HG03520 (cell line): ENCODE data around the gene TMEM184A.
"Not testable (repeated sequence)": the region's sequence is repeated elsewhere in the genome, so short reads cannot be mapped to it uniquely, and the experiment has no call there.

Experiments
- ATAC-seq: cut with Tn5 transposase; IDR thresholded peaks from one replicate; pipeline ENCODE4 v1.9.1; 2021; ENCODE audit warnings: mild to moderate bottlenecking, moderate library complexity; ENCODE audit not compliant: unreplicated experiment

TMEM184A gene

GRCh38 chr7:1529383-1530116 lies 26.5 kb downstream of the TMEM184A start:
- no peak for ATAC-seq

DNA sequence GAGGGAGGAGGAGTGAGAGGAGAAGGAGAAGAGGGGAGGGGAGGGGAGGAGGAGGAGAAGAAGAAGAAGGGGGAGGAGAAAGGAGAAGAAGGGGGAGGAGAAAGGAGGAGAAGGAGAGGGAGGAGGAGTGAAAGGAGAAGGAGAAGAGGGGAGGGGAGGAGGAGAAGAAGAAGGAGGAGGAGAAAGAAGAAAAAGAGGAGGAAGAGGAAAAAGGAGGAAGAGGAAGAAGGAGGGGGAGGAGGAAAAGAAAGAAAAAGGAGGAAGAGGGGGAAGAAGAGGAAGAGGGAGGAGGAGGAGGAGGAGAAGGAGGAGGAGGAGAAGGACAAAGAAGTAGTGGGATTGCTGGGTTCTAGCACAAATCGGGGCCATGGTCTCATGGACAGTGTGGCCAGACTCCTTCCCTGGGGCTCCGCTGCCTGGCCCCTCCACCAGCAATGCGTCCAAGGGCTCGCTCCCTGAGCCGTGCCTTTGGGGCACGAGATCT lies 29.7 kb downstream of the TMEM184A start:
- ATAC-seq: no peak

GRCh38 chr7:1525409-1525808 lies 30.6 kb downstream of the TMEM184A start:
- no peak for ATAC-seq

DNA sequence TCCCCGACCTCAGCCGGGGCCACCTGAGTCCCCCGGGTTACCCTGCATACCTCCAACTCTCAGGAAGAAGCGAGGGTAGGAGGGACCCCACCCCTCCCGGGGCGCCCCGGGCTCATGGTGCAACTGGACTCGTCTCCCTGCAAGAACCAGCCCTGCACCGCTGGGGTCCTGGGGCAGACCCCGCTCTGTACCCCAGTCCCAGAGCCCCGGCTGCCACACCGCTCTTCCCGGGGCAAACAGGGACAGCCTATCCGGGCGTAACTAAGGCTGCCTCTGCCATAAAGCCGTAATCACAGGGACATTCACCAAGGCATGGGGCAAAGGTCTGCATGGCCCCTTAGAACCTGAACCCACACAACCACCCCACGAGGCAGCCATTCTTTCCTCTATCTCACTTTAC lies 32.2 kb downstream of the TMEM184A start:
- no peak for ATAC-seq

GRCh38 chr7:1523208-1523607 lies 32.8 kb downstream of the TMEM184A start:
- no peak for ATAC-seq

- ATAC-seq: no peak
Measured at GRCh38 chr7:1521456-1521855, 34.5 kb downstream of the TMEM184A start.

DNA sequence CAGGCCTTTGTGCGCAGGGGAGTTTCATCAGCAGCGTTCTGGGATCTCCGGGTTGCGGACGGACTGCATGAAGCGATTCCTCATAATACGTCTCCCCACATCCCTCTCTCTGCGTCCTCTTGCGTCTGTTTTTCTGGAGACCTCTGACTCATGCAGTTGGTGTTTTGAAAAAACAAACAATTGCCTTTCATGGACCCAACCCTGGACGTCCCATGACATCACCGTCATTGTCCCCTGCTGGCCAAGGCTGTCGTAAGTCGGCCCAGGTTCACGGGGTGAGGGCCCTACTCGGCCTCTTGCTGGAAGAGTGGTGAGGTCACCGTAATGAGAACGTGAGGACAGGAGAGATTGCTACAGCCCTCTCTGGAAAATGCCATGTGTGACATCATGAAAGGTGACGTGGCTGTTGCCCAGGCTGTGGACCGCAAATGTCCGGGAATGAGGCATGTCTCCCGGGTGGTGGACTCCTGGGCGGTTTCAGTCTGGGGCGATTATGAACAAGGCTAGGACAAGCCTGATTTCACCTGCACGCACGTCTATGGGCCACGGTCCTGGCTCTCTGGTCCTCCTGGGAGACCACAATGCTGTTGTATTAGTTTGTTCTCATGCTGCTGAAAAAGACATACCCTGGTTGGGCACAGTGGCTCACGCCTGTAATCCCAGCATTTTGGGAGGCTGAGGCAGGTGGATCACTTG lies 35.3 kb downstream of the TMEM184A start:
- ATAC-seq: no peak

DNA sequence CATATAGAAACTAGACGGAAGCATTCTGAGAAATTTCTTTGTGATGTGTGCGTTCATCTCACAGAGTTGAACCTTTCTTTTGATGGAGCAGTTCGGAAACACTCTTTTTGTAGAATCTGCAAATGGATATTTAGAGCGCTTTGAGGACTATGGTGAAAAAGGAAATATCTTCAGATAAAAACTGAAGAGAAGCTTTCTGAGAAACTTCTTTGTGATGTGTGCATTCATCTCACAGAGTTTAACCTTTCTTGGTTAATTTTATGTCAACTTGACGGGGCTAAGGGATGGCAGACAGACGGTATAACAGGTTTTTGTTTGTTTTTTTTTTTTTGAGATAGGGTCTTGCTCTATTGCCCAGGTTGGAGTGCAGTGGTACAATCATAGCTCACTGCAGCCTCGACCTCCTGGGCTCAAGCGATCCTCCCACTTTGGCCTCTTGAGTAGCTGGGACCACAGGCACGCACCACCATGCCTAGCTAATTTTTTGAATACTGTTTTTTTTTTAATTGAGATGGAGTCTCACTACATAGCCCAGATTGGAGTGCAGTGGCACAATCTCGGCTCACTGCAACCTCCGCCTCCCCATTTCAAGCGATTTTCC lies 36.6 kb downstream of the TMEM184A start:
- not testable (repeated sequence) for ATAC-seq

GRCh38 chr7:1516586-1517251 lies 39.3 kb downstream of the TMEM184A start:
- ATAC-seq: no peak

GRCh38 chr7:1515509-1515967 lies 40.5 kb downstream of the TMEM184A start:
- not testable (repeated sequence) for ATAC-seq

GRCh38 chr7:1514995-1515401 lies 41.0 kb downstream of the TMEM184A start:
- ATAC-seq: no peak

DNA sequence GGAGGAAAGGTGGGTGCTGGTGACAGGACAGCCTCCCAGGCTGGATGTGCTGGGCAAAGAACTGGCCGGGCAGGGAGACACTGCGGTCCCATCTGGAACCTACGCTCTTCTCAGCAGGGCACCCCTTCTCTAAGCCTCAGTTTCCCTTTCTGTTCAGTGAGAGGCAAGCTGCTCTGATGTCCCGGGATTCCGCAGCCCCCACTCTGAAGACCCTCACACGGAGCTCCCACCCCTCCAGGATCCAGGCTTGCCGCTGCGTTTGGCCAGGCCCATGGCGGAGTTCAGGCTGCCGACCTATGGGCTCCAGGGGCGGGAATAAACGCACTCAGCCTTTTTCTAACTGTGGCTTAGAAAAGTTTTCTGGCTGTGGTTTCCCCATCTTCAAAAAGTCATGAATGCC lies 41.6 kb downstream of the TMEM184A start:
- ATAC-seq: no peak

GRCh38 chr7:1513657-1514095 lies 42.3 kb downstream of the TMEM184A start:
- ATAC-seq: no peak

GRCh38 chr7:1512781-1513656 lies 43.0 kb downstream of the TMEM184A start:
- no peak for ATAC-seq

- ATAC-seq: no peak
Measured at GRCh38 chr7:1511444-1512422, 44.3 kb downstream of the TMEM184A start.

- ATAC-seq: no peak
Measured at GRCh38 chr7:1510780-1511154, 45.2 kb downstream of the TMEM184A start.

DNA sequence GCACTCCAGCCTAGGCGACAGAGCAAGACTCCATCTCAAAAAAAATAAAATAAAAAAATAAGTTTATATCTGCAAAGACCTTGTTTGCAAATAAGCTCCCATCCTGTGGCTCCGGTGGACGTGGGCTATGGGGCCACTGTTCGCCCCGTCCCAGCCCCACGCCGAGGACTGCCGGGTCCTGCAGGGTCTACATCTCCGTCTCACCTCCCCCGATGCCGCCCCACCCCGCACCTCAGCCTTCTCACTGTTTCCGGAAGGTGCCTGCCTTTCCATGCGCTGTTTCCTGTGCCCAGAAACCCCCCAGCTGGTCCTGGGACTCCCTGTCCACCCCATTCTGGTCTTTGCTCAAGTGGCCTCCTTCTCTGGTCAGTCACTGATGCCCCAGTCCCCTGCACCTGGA lies 46.8 kb downstream of the TMEM184A start:
- ATAC-seq: no peak

GRCh38 chr7:1508277-1508758 lies 47.7 kb downstream of the TMEM184A start:
- no peak for ATAC-seq
